ENCODE results near the gene GABRB2. TPM values are rescaled to one million over a fixed set of nuclear protein-coding genes. Genes with fewer than 3 reads are reported as not detected.

GABRB2 gene
- total and polyA plus RNA-seq, 2 experiments from 2014 or later, result 0.11 to 0.94 TPM

DNA sequence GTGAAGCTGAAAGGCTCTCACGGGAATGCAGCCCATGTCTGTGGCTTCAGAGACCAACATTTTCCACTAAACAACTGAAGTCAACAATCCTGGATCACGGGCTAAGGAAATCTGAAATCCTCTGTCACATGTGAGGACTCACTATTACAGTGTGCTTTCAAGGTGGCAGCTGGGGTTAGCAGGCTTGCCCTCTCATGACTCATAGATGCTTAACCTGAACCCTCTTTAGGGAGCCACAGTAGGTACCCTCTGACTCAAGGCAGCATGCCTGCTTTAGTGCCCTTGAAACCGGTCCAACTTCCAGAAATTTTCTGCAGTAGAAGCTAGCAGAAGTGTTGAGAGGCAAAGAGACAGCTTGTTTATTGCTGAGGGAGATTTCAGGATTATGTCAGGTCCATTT, 232.5 kb downstream of the GABRB2 start:
- H3K4me1 ChIP-seq (ENCODE audit: insufficient read depth), result no peaks in the 10 kb centered on the region
- H3K27me3 ChIP-seq (ENCODE audit: insufficient read depth), result no peaks in the 10 kb centered on the region
- no peak overlapping the region for H3K27ac ChIP-seq (ENCODE audit: low read depth)
- H3K9me3 Mint-ChIP-seq, result no peaks in the 10 kb centered on the region
- H3K27ac Mint-ChIP-seq, result no peak overlapping the region
- H3K36me3 Mint-ChIP-seq (ENCODE audit: low read depth), result no peaks in the 10 kb centered on the region
- no peaks in the 10 kb centered on the region for H3K36me3 ChIP-seq (ENCODE audit: insufficient read depth)
- no peak for TF ChIP-seq JUNB (IDR thresholded peaks at IDR 0.05; ENCODE audit: unreplicated experiment)
- TF ChIP-seq ZNF331 (CRISPR knock-in tag; IDR thresholded peaks at IDR 0.05; ENCODE audit: low read depth), result no peak
- no peak for TF ChIP-seq POLR2AphosphoS5 (IDR thresholded peaks at IDR 0.05; ENCODE audit: low read depth)
- no peak for TF ChIP-seq CREB1 (CRISPR knock-in tag; IDR thresholded peaks at IDR 0.05; ENCODE audit: low read depth)
- TF ChIP-seq EZH2 (IDR thresholded peaks at IDR 0.05; ENCODE audit: low read depth, unreplicated experiment), result no peak
- no peaks in the 10 kb centered on the region for H3K79me2 ChIP-seq (replicated peaks; ENCODE audit: insufficient read depth)
- H3K4me3 ChIP-seq, result no peak overlapping the region
- DNase-seq (ENCODE audit: low spot score), result no peak
- H3K4me2 ChIP-seq, result no peak overlapping the region
- peak; percentile 50; the same call in 2 of the 3 replicates for ATAC-seq
- H3K4me1 Mint-ChIP-seq, result no peaks in the 10 kb centered on the region
- H3K9me2 ChIP-seq (ENCODE audit: insufficient read depth), result no peaks in the 10 kb centered on the region
- H4K20me1 ChIP-seq (replicated peaks; ENCODE audit: insufficient read depth), result no peaks in the 10 kb centered on the region
- H3K27me3 Mint-ChIP-seq (ENCODE audit: insufficient read depth, low read depth, poor library complexity), result no peaks in the 10 kb centered on the region
- peak overlapping the region; percentile 68 for H2AFZ ChIP-seq
- H3K4me3 Mint-ChIP-seq, result no peak overlapping the region
- no peaks in the 10 kb centered on the region for H3F3A ChIP-seq (replicated peaks; ENCODE audit: low read depth)

DNA sequence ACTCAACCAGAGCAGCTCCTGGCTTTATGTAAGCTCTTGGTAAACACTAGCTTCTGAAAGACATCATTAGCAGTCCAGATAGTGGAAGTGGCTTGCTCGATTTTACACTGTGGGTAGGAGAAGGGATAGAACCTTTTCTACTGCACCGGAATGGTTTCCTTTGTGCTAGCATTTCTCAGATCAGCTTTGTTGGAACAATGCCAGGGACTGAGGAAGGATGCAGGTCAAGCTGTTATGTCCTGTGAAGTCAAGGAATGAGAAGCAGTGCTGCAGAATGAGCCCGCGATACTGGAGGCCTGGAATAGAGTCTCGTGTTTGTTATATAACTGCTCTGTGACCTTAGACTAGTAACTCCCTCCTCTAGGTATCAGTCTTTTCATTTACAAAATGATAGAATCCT, 233.6 kb downstream of the GABRB2 start:
- no peak for ATAC-seq
- Histone ChIP-seq H3K4me3 (no peak overlapping the region), H3K36me3 (ENCODE audit: insufficient read depth) (no peaks in the 10 kb centered on the region), H2AFZ (no peak overlapping the region), H3K27ac (ENCODE audit: low read depth) (no peak overlapping the region), H3K4me2 (no peak overlapping the region), H3K27me3 (ENCODE audit: insufficient read depth) (no peaks in the 10 kb centered on the region), H3K4me1 (ENCODE audit: insufficient read depth) (no peaks in the 10 kb centered on the region), H4K20me1 (replicated peaks; ENCODE audit: insufficient read depth) (no peaks in the 10 kb centered on the region), H3K79me2 (replicated peaks; ENCODE audit: insufficient read depth) (no peaks in the 10 kb centered on the region), H3K9me2 (ENCODE audit: insufficient read depth) (no peaks in the 10 kb centered on the region), H3F3A (replicated peaks; ENCODE audit: low read depth) (no peaks in the 10 kb centered on the region)
- Mint-ChIP-seq H3K4me1 (no peaks in the 10 kb centered on the region), H3K9me3 (no peaks in the 10 kb centered on the region), H3K27ac (no peak overlapping the region), H3K36me3 (ENCODE audit: low read depth) (no peaks in the 10 kb centered on the region), H3K4me3 (no peak overlapping the region), H3K27me3 (ENCODE audit: insufficient read depth, low read depth, poor library complexity) (no peaks in the 10 kb centered on the region)
- TF ChIP-seq ZNF331 (CRISPR knock-in tag; IDR thresholded peaks at IDR 0.05; ENCODE audit: low read depth) (no peak), STAT1 (IDR thresholded peaks at IDR 0.05; ENCODE audit: unreplicated experiment) (no peak), ZNF114 (CRISPR knock-in tag; IDR thresholded peaks at IDR 0.05) (no peak), EZH2 (IDR thresholded peaks at IDR 0.05; ENCODE audit: low read depth, unreplicated experiment) (no peak), JUNB (IDR thresholded peaks at IDR 0.05; ENCODE audit: unreplicated experiment) (no peak)
- TF ChIP-seq, protein P1, sequence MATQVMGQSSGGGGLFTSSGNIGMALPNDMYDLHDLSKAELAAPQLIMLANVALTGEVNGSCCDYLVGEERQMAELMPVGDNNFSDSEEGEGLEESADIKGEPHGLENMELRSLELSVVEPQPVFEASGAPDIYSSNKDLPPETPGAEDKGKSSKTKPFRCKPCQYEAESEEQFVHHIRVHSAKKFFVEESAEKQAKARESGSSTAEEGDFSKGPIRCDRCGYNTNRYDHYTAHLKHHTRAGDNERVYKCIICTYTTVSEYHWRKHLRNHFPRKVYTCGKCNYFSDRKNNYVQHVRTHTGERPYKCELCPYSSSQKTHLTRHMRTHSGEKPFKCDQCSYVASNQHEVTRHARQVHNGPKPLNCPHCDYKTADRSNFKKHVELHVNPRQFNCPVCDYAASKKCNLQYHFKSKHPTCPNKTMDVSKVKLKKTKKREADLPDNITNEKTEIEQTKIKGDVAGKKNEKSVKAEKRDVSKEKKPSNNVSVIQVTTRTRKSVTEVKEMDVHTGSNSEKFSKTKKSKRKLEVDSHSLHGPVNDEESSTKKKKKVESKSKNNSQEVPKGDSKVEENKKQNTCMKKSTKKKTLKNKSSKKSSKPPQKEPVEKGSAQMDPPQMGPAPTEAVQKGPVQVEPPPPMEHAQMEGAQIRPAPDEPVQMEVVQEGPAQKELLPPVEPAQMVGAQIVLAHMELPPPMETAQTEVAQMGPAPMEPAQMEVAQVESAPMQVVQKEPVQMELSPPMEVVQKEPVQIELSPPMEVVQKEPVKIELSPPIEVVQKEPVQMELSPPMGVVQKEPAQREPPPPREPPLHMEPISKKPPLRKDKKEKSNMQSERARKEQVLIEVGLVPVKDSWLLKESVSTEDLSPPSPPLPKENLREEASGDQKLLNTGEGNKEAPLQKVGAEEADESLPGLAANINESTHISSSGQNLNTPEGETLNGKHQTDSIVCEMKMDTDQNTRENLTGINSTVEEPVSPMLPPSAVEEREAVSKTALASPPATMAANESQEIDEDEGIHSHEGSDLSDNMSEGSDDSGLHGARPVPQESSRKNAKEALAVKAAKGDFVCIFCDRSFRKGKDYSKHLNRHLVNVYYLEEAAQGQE (IDR thresholded peaks at IDR 0.05; ENCODE audit: unreplicated experiment), result no peak
- TF ChIP-seq, protein P2, sequence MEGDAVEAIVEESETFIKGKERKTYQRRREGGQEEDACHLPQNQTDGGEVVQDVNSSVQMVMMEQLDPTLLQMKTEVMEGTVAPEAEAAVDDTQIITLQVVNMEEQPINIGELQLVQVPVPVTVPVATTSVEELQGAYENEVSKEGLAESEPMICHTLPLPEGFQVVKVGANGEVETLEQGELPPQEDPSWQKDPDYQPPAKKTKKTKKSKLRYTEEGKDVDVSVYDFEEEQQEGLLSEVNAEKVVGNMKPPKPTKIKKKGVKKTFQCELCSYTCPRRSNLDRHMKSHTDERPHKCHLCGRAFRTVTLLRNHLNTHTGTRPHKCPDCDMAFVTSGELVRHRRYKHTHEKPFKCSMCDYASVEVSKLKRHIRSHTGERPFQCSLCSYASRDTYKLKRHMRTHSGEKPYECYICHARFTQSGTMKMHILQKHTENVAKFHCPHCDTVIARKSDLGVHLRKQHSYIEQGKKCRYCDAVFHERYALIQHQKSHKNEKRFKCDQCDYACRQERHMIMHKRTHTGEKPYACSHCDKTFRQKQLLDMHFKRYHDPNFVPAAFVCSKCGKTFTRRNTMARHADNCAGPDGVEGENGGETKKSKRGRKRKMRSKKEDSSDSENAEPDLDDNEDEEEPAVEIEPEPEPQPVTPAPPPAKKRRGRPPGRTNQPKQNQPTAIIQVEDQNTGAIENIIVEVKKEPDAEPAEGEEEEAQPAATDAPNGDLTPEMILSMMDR (conservative IDR thresholded peaks at IDR 0.05; ENCODE audit: low read depth in 2 of 2), result no peak
- TF ChIP-seq, protein P3, sequence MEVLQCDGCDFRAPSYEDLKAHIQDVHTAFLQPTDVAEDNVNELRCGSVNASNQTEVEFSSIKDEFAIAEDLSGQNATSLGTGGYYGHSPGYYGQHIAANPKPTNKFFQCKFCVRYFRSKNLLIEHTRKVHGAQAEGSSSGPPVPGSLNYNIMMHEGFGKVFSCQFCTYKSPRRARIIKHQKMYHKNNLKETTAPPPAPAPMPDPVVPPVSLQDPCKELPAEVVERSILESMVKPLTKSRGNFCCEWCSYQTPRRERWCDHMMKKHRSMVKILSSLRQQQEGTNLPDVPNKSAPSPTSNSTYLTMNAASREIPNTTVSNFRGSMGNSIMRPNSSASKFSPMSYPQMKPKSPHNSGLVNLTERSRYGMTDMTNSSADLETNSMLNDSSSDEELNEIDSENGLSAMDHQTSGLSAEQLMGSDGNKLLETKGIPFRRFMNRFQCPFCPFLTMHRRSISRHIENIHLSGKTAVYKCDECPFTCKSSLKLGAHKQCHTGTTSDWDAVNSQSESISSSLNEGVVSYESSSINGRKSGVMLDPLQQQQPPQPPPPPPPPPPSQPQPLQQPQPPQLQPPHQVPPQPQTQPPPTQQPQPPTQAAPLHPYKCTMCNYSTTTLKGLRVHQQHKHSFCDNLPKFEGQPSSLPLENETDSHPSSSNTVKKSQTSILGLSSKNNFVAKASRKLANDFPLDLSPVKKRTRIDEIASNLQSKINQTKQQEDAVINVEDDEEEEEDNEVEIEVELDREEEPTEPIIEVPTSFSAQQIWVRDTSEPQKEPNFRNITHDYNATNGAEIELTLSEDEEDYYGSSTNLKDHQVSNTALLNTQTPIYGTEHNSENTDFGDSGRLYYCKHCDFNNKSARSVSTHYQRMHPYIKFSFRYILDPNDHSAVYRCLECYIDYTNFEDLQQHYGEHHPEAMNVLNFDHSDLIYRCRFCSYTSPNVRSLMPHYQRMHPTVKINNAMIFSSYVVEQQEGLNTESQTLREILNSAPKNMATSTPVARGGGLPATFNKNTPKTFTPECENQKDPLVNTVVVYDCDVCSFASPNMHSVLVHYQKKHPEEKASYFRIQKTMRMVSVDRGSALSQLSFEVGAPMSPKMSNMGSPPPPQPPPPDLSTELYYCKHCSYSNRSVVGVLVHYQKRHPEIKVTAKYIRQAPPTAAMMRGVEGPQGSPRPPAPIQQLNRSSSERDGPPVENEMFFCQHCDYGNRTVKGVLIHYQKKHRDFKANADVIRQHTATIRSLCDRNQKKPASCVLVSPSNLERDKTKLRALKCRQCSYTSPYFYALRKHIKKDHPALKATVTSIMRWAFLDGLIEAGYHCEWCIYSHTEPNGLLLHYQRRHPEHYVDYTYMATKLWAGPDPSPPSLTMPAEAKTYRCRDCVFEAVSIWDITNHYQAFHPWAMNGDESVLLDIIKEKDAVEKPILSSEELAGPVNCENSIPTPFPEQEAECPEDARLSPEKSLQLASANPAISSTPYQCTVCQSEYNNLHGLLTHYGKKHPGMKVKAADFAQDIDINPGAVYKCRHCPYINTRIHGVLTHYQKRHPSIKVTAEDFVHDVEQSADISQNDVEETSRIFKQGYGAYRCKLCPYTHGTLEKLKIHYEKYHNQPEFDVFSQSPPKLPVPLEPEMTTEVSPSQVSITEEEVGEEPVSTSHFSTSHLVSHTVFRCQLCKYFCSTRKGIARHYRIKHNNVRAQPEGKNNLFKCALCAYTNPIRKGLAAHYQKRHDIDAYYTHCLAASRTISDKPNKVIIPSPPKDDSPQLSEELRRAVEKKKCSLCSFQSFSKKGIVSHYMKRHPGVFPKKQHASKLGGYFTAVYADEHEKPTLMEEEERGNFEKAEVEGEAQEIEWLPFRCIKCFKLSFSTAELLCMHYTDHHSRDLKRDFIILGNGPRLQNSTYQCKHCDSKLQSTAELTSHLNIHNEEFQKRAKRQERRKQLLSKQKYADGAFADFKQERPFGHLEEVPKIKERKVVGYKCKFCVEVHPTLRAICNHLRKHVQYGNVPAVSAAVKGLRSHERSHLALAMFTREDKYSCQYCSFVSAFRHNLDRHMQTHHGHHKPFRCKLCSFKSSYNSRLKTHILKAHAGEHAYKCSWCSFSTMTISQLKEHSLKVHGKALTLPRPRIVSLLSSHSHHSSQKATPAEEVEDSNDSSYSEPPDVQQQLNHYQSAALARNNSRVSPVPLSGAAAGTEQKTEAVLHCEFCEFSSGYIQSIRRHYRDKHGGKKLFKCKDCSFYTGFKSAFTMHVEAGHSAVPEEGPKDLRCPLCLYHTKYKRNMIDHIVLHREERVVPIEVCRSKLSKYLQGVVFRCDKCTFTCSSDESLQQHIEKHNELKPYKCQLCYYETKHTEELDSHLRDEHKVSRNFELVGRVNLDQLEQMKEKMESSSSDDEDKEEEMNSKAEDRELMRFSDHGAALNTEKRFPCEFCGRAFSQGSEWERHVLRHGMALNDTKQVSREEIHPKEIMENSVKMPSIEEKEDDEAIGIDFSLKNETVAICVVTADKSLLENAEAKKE (CRISPR knock-in tag; IDR thresholded peaks at IDR 0.05), result no peak
- DNase-seq (ENCODE audit: low spot score), result no peak

All from GM23338 (cell line).